Mammary epithelial cell (primary cell): ENCODE results near the gene CROCC.
"Not testable (repeated sequence)": the region's sequence is repeated elsewhere in the genome, so short reads cannot be mapped to it uniquely, and the experiment has no call there.

ENCODE experiments used
- EZH2 ChIP-seq: IDR thresholded peaks from 2 replicates; pipeline ENCODE4 v1.6.1; 2012; ENCODE audit warnings: low read length, inconsistent platforms, borderline replicate concordance
- TF ChIP-seq, protein P1 (sequence below), 2 donors: IDR thresholded peaks in 1 of 2; conservative IDR thresholded peaks in 1 of 2; 2 replicates each; pipeline ENCODE4 v1.5.1; 2011 to 2012; ENCODE audit warnings: inconsistent platforms in 2 of 2, low read length in 2 of 2, mild to moderate bottlenecking in 2 of 2, control low read depth in 1 of 2, low read depth in 1 of 2; ENCODE audit not compliant: insufficient read depth in 1 of 2; ENCODE audit errors: extremely low read depth in 1 of 2

DNA sequence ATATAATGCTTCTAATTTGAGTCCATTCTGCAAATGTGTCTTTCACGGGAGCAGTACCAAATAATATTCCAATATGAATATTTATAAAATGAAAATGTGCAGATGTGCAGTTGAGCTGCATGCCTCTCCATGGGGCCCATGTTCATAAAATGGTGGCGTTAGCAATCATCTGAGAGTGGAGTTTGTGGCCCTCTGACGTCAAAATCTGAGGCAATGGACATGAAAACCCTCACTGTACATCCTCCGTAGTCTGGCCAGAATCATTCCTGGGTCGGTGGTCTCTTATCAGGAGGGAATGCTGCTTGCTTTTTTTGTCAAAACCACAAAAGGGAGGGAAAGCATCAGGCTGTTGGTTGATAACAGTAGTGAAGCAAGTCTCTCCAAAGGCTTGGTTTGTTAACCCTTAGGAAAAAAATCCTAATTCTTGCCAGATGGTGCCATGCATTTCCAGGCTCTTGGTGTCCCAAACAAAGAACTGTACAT is 31.2 kb upstream of the CROCC start:
- TF ChIP-seq, protein P1, sequence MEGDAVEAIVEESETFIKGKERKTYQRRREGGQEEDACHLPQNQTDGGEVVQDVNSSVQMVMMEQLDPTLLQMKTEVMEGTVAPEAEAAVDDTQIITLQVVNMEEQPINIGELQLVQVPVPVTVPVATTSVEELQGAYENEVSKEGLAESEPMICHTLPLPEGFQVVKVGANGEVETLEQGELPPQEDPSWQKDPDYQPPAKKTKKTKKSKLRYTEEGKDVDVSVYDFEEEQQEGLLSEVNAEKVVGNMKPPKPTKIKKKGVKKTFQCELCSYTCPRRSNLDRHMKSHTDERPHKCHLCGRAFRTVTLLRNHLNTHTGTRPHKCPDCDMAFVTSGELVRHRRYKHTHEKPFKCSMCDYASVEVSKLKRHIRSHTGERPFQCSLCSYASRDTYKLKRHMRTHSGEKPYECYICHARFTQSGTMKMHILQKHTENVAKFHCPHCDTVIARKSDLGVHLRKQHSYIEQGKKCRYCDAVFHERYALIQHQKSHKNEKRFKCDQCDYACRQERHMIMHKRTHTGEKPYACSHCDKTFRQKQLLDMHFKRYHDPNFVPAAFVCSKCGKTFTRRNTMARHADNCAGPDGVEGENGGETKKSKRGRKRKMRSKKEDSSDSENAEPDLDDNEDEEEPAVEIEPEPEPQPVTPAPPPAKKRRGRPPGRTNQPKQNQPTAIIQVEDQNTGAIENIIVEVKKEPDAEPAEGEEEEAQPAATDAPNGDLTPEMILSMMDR (conservative IDR thresholded peaks at IDR 0.05 in 1 of 2, IDR thresholded peaks at IDR 0.05 in 1 of 2; ENCODE audit: extremely low read depth in 1 of 2, insufficient read depth in 1 of 2, low read depth in 1 of 2, low read length in 2 of 2), result not testable (repeated sequence)
- not testable (repeated sequence) for TF ChIP-seq EZH2
